ENCODE results near the gene COL2A1.
A peak's percentile ranks its signal among the peaks of the same experiment; 100 is the strongest.

Gene COL2A1

GRCh38 chr12:48004053-48004941 lies at the start of gene COL2A1:
TSS of gene COL2A1 (minus strand) at chr12:48004476. CDS start at chr12:48004321, 155 bp downstream.
- no peaks in the 10 kb centered on the region for H3K27me3 ChIP-seq (ENCODE audit: insufficient read depth, low read length)
- H3K4me3 ChIP-seq (ENCODE audit: low read length): peak within 1 kb of the TSS; percentile 65
- H3K4me1 ChIP-seq (ENCODE audit: insufficient read depth, low read length): peaks cover 36% of the 10 kb centered on the region
- H3K36me3 ChIP-seq (ENCODE audit: insufficient read depth, low read length): no peaks in the 10 kb centered on the region
- H2AFZ ChIP-seq (ENCODE audit: low read depth, low read length): peak within 1 kb of the TSS; percentile 88
- H3K9me3 ChIP-seq (ENCODE audit: low read length): no peaks in the 10 kb centered on the region

- no peaks in the 10 kb centered on the region for H3K4me1 ChIP-seq (ENCODE audit: insufficient read depth, low read length)
- H3K4me3 ChIP-seq (ENCODE audit: low read length): no peak overlapping the region
- no peak overlapping the region for H2AFZ ChIP-seq (ENCODE audit: low read depth, low read length)
- H3K9me3 ChIP-seq (ENCODE audit: low read length): peaks cover 3% of the 10 kb centered on the region
- no peaks in the 10 kb centered on the region for H3K27me3 ChIP-seq (ENCODE audit: insufficient read depth, low read length)
- H3K36me3 ChIP-seq (ENCODE audit: insufficient read depth, low read length): peaks cover 18% of the 10 kb centered on the region
Observed at GRCh38 chr12:48053883-48054282, 49.6 kb upstream of the COL2A1 start.

- no peaks in the 10 kb centered on the region for H3K9me3 ChIP-seq (ENCODE audit: low read length)
- no peaks in the 10 kb centered on the region for H3K27me3 ChIP-seq (ENCODE audit: insufficient read depth, low read length)
- peaks cover 22% of the 10 kb centered on the region for H3K36me3 ChIP-seq (ENCODE audit: insufficient read depth, low read length)
- H3K4me1 ChIP-seq (ENCODE audit: insufficient read depth, low read length): no peaks in the 10 kb centered on the region
- H3K4me3 ChIP-seq (ENCODE audit: low read length): no peak overlapping the region
- no peak overlapping the region for H2AFZ ChIP-seq (ENCODE audit: low read depth, low read length)
Observed at GRCh38 chr12:48053122-48053521, 48.8 kb upstream of the COL2A1 start.

- no peak overlapping the region for H3K4me3 ChIP-seq (ENCODE audit: low read length)
- no peaks in the 10 kb centered on the region for H3K27me3 ChIP-seq (ENCODE audit: insufficient read depth, low read length)
- H3K36me3 ChIP-seq (ENCODE audit: insufficient read depth, low read length): peaks cover 37% of the 10 kb centered on the region
- no peaks in the 10 kb centered on the region for H3K4me1 ChIP-seq (ENCODE audit: insufficient read depth, low read length)
- H2AFZ ChIP-seq (ENCODE audit: low read depth, low read length): no peak overlapping the region
- no peaks in the 10 kb centered on the region for H3K9me3 ChIP-seq (ENCODE audit: low read length)
Observed at GRCh38 chr12:48051681-48052080, 47.4 kb upstream of the COL2A1 start.

- no peak overlapping the region for H3K4me3 ChIP-seq (ENCODE audit: low read length)
- H2AFZ ChIP-seq (ENCODE audit: low read depth, low read length): no peak overlapping the region
- no peaks in the 10 kb centered on the region for H3K9me3 ChIP-seq (ENCODE audit: low read length)
- no peaks in the 10 kb centered on the region for H3K27me3 ChIP-seq (ENCODE audit: insufficient read depth, low read length)
- peaks cover 51% of the 10 kb centered on the region for H3K36me3 ChIP-seq (ENCODE audit: insufficient read depth, low read length)
- H3K4me1 ChIP-seq (ENCODE audit: insufficient read depth, low read length): no peaks in the 10 kb centered on the region
Observed at GRCh38 chr12:48050174-48050573, 45.9 kb upstream of the COL2A1 start.

GRCh38 chr12:48045965-48046518 lies 41.8 kb upstream of the COL2A1 start:
- Histone ChIP-seq H2AFZ (ENCODE audit: low read depth, low read length) (no peak overlapping the region), H3K4me3 (ENCODE audit: low read length) (no peak overlapping the region), H3K27me3 (ENCODE audit: insufficient read depth, low read length) (no peaks in the 10 kb centered on the region), H3K9me3 (ENCODE audit: low read length) (no peaks in the 10 kb centered on the region), H3K4me1 (ENCODE audit: insufficient read depth, low read length) (no peaks in the 10 kb centered on the region), H3K36me3 (ENCODE audit: insufficient read depth, low read length) (peaks cover 68% of the 10 kb centered on the region)

- H3K27me3 ChIP-seq (ENCODE audit: insufficient read depth, low read length): no peaks in the 10 kb centered on the region
- no peak overlapping the region for H2AFZ ChIP-seq (ENCODE audit: low read depth, low read length)
- H3K4me3 ChIP-seq (ENCODE audit: low read length): no peak overlapping the region
- no peaks in the 10 kb centered on the region for H3K4me1 ChIP-seq (ENCODE audit: insufficient read depth, low read length)
- H3K36me3 ChIP-seq (ENCODE audit: insufficient read depth, low read length): peaks cover 65% of the 10 kb centered on the region
- no peaks in the 10 kb centered on the region for H3K9me3 ChIP-seq (ENCODE audit: low read length)
Observed at GRCh38 chr12:48045061-48045846, 41.0 kb upstream of the COL2A1 start.

- H2AFZ ChIP-seq (ENCODE audit: low read depth, low read length): no peak overlapping the region
Observed at GRCh38 chr12:48044396-48044795, 40.1 kb upstream of the COL2A1 start.

GRCh38 chr12:48043771-48044170 lies 39.5 kb upstream of the COL2A1 start:
- no peak overlapping the region for H2AFZ ChIP-seq (ENCODE audit: low read depth, low read length)
- H3K27me3 ChIP-seq (ENCODE audit: insufficient read depth, low read length): no peaks in the 10 kb centered on the region
- H3K4me1 ChIP-seq (ENCODE audit: insufficient read depth, low read length): no peaks in the 10 kb centered on the region
- no peak overlapping the region for H3K4me3 ChIP-seq (ENCODE audit: low read length)
- no peaks in the 10 kb centered on the region for H3K9me3 ChIP-seq (ENCODE audit: low read length)
- H3K36me3 ChIP-seq (ENCODE audit: insufficient read depth, low read length): peaks cover 52% of the 10 kb centered on the region

More at GRCh38 chr12:48044396-48044795, 40.1 kb upstream of the COL2A1 start:
- Histone ChIP-seq H3K4me1 (ENCODE audit: insufficient read depth, low read length) (no peaks in the 10 kb centered on the region), H3K9me3 (ENCODE audit: low read length) (no peaks in the 10 kb centered on the region), H3K4me3 (ENCODE audit: low read length) (no peak overlapping the region), H3K27me3 (ENCODE audit: insufficient read depth, low read length) (no peaks in the 10 kb centered on the region), H3K36me3 (ENCODE audit: insufficient read depth, low read length) (peaks cover 56% of the 10 kb centered on the region)

GRCh38 chr12:48041591-48042423 lies 37.5 kb upstream of the COL2A1 start:
- H3K4me1 ChIP-seq (ENCODE audit: insufficient read depth, low read length): peaks cover 15% of the 10 kb centered on the region
- H3K9me3 ChIP-seq (ENCODE audit: low read length): no peaks in the 10 kb centered on the region
- no peak overlapping the region for H2AFZ ChIP-seq (ENCODE audit: low read depth, low read length)
- no peaks in the 10 kb centered on the region for H3K27me3 ChIP-seq (ENCODE audit: insufficient read depth, low read length)
- no peak overlapping the region for H3K4me3 ChIP-seq (ENCODE audit: low read length)
- H3K36me3 ChIP-seq (ENCODE audit: insufficient read depth, low read length): peaks cover 33% of the 10 kb centered on the region

- Histone ChIP-seq H3K27me3 (ENCODE audit: insufficient read depth, low read length) (no peaks in the 10 kb centered on the region), H2AFZ (ENCODE audit: low read depth, low read length) (no peak overlapping the region), H3K36me3 (ENCODE audit: insufficient read depth, low read length) (peaks cover 19% of the 10 kb centered on the region), H3K4me1 (ENCODE audit: insufficient read depth, low read length) (peaks cover 18% of the 10 kb centered on the region), H3K4me3 (ENCODE audit: low read length) (no peak overlapping the region), H3K9me3 (ENCODE audit: low read length) (no peaks in the 10 kb centered on the region)
Observed at GRCh38 chr12:48040354-48040753, 36.1 kb upstream of the COL2A1 start.

- peaks cover 18% of the 10 kb centered on the region for H3K4me1 ChIP-seq (ENCODE audit: insufficient read depth, low read length)
- peaks cover 8% of the 10 kb centered on the region for H3K36me3 ChIP-seq (ENCODE audit: insufficient read depth, low read length)
- H3K9me3 ChIP-seq (ENCODE audit: low read length): no peaks in the 10 kb centered on the region
- H2AFZ ChIP-seq (ENCODE audit: low read depth, low read length): no peak overlapping the region
- no peak overlapping the region for H3K4me3 ChIP-seq (ENCODE audit: low read length)
- no peaks in the 10 kb centered on the region for H3K27me3 ChIP-seq (ENCODE audit: insufficient read depth, low read length)
Observed at GRCh38 chr12:48039151-48039550, 34.9 kb upstream of the COL2A1 start.
